HG03280 (cell line): ENCODE data around the gene CHD6.

ENCODE experiments used
- ATAC-seq: cut with Tn5 transposase; IDR thresholded peaks from one replicate; pipeline ENCODE4 v1.9.1; 2021; ENCODE audit warnings: mild to moderate bottlenecking, moderate library complexity; ENCODE audit not compliant: unreplicated experiment

Gene CHD6

DNA sequence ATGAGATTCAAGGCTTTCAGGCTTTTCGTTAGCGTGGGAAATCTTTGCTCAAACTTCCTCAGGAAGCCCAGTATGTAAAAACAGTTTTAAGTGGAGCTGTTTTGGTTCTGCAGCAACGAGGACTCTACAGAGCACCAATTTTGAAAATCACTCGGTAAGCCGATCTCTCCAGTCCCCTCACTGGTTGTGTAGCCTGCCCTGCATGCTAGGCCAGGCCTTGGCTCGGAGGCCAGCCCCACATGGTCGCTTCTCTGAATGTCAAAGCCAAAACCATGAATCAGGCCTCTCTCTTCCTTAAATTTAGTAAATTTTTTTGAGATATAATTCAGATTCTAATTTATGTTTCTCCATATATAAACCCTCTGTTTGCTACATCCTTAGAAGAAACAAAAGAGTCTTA is 108.0 kb downstream of the CHD6 start:
- no peak for ATAC-seq

DNA sequence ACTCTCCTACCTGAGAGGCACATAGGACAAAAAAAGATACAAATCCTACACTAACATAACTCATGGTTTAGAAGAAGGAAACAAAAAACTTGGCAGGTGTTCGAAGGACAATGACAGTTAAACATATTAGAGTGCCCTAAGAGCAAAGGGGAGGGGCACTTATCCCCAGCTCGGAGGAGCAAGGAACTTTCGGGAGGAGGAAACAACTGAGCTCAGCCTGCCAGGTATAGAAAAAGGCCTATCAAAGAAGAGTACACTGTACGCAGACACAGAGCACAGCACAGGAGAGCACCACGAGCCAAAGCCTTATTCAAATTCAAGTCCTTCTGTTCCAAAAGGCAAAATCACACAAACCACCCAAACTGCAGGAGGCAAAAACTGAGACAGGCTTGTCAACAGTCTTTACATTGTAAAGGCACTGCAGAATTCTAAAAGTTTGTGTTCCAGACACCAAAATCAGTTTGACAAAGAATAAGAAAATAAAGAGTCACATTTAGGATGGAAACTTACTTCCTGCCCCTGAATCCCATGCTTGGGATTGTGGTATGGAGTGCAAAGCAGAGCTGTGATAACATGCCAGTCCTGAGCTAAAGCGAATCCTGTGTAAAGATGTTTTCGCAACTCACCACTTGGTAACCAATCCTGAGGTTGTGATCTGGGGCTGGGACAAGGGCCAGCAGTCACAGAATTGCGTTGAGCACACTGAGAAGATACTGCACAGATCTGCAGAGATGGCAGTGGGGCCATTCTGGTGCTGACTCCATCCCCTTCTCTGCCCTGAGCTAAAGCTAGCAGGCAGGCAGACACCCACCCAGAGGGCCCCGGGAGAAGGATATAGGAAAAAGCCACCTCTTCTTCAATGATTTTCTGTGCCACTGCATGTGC is 108.6 kb downstream of the CHD6 start:
- no peak for ATAC-seq

DNA sequence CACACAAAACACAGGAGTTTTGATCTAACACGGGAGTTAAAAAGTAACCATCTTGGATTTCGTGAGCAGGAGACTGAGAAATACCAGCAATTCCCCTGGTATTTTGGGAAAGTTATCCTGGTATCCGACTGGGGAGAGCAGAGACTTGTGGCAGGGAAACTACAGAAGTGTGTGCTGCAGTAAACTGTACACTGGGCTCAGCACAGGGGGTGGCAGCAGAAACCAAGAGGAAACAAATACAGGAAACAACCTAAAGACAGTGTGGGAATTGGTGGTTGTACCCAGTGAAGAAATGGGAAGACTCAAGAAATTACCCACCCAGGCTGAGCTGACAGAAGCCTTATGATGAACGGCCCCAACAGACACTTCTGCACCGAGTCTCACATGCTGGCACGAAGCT is 109.8 kb downstream of the CHD6 start:
- no peak for ATAC-seq

DNA sequence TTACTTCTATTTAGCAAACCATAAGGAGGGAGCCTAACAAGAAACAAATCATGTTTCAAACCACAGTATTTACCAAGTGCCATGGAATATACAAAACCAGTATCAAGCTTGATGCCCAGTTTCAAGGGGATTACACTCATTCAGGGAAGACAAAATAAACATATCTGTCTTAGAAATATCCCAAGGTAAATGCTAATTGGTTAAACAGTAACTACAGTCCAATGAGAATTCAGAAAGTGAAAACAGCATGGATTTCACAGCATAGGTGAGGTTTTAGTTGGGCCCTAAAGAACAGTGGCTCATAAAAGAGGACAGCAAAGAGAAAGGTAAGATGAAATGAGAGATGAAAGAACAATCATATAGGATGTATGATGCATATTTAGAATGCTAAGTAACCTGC is 110.3 kb downstream of the CHD6 start:
- no peak for ATAC-seq

DNA sequence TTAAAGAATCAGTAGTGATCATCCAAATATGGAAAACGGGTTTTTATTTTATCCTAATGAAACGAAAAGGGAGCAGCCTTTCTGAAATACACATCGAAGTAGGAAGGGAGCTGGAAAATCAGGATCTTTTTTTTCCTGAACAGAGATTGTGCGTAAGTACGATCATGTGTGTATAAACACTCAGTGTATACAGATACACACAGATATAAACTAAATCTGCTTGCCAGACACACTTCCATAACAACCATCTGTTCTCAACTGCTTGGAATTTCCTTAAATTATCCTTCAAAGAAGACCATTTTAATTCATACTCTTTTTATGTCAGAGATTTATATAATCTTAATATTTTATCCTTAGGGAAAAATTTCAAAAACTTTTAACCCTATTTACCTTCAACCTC is 110.7 kb downstream of the CHD6 start:
- ATAC-seq = no peak

DNA sequence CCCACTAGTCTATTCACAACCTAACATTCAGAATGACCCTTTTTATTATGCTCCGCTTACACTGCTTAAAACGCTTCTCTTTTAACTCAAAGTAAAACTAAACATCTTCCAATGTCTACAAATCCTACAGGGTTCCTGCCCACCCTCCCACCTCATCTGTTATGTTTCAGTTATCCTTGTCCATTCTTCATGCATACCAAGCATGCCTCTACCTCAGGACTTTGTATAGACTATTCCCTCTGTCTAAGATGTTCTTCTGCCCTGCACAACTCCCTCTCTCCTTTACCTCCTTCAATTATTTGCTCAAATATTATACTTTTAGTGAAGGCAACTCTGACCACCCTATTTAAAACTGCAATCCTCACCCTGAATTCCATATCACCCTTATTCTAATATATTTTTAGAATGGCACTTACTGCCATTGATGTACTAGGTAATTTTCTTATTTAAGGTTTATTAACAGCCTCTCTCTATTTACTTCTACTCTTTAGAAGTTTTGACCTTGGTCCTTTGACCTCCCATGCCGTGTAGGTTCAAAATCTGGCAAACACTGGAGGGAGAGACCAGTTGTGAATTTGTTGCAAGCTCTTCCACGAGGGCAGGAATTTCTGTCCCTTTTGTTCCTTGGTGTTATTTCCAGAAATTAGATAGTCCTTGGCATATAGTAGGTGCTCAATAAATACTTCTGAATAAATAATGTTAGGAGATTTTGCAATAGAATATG is 111.8 kb downstream of the CHD6 start:
- no peak for ATAC-seq

DNA sequence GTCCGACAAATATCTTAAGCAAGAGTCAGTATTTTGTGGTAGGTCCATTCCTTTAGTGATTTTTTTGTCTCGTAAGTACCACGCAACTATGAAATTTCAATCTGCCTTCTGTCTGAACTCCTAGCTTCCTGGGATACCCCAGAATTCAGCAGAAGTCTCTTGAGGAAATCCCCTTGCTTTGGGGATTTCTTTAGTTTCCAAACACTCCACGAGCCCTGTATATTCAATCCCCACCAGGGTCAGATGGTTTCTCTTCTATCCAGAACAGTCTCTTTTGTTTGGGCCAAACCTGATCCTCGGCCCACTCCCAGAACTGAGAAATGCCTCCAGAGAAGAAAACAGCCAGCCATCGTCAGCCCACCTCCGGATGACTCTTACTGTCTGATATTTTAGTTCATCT is 113.0 kb downstream of the CHD6 start:
- ATAC-seq = no peak

DNA sequence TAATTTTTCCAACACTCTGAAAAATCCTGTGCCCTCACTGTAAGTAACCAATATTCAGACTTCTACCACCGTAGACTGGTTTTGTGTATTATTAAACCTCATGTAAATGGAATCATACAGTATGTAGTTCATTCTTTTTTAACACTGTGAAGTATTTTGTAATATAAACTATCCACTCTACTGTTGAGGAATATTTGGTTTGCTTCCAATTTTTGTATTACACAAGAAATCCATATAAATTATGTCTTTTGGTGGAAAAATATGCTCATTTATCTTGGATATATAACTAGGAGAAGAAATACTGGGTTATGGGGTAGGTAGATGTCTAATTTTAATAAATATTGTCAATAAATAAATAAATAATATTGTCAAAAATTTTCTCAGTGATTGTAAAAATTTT is 116.8 kb downstream of the CHD6 start:
- ATAC-seq = no peak

DNA sequence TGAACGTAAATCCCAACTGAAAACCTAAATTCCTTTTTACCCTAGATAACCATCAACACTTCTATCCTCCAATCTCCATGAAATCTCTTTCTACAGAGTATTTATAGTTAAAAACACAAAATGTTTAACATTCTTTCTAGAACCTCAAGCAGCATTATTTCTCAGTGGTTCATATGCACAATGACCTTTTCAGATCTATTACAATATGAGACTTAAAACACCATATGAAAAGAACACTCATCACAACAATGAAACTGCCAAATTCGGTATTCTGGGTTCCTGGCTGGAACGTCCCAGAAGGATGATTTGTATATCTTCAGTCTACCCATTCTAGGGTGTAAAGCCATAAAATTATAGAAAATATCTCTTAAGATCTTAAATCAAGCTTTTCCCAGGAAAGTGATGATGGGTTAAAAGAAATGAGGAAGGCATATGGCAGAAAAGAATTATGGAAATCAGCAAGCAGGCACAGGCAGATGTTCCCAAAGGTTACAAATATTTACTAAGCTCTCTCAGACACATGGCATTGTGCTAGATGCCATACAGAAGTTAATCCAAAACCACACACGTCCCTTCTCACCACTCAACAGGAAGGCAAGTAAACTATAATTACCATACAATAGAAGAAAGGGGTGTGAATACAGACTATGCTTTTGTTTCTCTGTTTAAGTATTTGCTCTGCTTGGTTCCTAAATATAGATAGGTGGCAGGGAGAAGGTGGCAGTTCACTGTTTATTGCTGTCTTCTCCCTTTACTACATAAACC is 118.0 kb downstream of the CHD6 start:
- ATAC-seq = no peak

DNA sequence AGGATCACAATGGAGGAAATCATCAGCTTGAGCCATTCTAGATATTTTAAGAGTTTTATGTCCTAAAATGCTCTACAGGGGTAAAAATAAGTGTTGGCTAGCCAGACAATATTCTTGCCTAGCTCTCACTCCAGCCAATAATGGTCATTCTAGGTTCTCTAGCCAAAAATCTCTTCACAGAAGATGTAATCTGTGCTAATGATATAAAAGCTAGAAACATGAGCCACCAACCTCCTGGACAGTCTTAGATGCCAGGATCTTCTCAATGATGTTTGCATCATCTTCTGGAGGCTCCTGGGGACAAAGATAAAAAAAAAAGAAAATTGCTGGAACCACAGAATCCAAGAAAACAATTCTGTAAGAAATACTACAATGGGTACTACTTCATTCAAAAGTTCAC is 119.1 kb downstream of the CHD6 start:
- ATAC-seq = no peak

DNA sequence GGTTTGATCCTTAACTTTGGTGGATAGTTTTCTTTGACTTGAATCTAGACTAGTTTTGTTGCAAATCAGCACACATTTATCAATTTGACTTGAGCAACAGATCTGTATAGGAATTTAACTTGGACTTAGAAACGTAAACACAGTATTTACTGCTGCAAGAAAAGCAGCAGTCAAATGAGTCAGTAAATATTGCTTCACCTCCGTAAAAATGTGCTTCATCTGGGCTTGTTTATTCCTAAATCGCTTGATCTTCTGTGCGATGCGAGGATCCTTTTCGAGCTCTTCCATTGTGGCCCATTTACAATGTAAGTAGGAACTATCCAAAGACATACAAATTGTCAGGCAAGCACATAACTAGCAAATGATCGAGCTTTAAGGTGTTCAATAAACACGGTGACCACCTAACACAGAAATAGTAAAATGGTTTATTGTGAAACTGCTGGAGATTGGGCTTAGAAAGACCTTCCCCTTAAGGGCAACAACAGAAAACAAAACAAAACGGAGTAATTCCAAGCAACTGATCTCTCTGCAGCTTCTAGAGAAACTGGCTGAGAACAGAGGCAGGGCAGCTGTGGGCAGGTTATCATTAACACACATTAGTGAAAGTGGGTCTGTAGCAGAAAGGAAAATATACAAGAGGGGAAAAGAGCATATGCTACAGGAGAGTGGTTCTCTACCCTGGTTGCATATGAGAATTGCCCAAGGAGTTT is 120.8 kb downstream of the CHD6 start:
- no peak for ATAC-seq

DNA sequence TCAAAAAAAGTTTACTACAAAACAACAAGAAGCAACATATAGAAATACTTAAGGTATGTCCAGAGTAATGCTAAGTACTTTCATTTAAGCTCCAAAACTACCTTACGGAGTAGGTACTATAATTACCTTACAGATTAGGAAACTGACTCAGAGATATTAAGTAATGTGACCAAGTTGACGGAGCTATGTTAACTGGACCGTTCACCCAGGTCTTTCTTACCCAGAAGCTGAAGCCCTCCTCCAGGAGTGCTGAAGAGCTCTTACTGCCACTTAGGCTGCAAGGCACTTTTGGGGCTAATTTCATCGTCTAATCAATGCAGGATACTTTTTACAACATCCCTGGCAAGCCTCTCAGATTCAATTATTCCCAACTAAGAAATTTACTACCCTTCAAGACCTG is 123.7 kb downstream of the CHD6 start:
- ATAC-seq = no peak

DNA sequence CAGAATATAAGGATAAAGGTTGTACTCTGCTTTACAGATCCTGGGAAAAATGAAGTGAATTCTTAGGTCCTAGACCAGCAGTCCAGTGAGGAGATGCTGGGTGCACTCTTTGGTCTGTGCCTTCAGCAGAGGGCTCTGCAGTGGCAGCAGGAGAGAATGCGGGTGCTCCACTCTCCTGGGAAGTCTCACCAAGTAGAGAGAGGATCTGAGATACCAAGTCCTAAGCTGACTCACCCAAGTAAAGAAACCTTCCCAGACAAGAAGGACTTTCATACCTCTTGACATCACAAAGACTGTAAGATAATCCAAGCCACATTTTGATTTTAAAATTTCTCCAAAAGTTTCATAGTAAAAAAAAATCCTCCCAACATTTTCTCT is 134.6 kb downstream of the CHD6 start:
- no peak for ATAC-seq

DNA sequence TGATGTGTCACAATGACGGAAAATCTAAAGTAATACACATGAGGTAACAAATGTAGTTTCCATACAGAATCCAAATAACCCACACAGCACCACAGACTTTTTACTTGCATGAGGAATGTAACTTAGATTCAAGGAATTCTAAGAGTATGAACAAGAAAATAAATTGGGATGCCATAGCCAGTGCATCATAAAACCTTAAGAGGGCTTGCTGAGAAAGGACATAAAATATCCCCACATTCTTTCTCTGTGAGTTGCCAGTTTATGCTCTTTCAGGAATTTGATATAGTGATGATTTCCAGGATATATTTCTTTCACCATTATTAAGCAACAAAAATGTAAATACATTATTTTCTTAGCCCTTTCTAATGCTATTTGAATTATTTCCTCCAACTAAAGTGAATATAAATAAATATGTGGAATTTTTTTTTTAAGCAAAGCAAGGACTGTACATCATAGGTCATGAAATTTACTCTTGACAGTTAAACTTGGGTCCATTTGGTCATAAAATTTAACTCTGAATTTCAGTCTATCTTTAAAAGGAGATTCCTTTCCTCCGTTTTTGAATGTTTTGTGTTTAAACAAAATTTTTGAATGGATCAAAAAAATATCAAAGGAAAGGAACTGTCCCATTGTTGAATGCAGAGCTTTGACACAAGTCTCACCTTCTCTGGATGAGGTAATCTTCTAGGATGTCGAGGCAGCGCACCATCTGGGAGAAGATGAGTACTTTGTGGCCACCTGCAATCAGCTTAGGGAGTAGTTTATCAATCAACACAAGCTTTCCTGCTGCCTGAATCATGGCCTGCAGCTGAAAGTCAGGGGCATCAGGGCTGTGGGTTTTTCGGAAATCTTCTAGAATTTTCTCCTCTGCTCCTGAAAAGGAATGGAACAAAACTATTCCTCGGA is 135.3 kb downstream of the CHD6 start:
- no peak for ATAC-seq

DNA sequence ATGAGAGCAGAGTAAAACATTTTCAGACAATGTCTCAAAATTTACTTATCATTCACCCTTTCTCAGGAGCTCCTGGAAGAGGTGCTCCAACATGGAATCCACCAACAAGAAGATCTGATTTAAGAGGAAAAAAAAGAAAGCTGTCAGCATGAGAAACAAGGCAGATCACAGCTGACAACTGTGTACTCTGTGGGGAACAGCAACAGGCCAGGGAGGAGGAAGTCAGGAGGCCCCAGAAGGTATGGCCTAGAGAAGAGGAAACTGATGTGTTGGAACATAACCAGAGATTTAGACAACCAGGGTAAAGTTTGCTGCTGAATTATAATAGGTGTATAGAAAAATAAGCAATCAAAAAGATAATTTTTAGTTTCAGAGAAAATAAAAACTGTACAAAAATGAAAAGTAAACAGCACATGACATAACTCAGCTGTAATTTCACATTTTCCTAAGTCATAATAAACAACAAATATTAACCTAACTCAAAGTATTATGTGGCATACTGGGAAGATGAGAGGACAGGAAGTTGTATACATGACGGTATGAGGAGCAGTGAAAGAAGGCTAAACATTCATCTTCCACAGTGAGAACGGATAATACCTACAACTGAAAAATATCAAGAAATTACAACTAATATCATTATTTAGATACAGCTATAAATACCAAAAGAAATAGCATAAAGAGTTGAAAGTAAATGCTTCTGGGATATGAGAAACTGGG is 138.0 kb downstream of the CHD6 start:
- no peak for ATAC-seq

DNA sequence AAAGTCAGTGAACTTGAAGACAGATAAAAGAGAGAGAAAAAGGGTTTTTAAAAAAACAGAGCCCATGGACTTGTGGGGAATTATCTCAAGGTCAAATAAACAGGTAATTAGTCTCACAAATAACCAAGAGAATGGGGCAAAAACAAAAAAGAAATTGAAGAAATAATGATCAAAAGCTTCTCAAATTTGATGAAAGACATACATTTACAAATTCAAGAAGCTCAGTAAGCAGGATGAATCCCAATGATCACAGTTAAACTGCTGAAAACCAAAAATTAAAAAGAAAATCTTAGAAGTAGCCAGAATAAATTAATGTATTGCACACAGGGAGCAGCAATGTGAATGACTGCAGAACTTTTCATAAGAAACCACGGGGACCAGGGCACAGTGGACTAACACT is 139.1 kb downstream of the CHD6 start:
- ATAC-seq = no peak

DNA sequence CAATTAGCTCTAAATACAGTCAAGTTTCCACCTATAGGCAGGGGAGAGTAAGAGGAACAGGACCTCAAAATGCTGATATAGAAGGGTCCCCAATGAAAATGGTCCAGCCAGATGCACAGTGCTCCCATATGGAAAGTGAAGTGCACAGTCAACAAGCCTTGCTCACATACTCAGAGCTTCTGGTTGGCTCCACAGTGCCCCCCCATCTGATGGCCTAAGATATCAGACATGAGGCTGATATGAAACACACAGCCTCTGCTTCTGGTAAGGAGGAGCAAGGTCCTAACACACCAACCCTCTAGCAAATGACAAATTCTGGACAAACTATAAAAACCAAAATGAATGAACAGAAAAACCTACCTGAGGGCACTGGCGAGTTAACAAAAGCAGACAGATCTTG is 140.2 kb downstream of the CHD6 start:
- no peak for ATAC-seq

DNA sequence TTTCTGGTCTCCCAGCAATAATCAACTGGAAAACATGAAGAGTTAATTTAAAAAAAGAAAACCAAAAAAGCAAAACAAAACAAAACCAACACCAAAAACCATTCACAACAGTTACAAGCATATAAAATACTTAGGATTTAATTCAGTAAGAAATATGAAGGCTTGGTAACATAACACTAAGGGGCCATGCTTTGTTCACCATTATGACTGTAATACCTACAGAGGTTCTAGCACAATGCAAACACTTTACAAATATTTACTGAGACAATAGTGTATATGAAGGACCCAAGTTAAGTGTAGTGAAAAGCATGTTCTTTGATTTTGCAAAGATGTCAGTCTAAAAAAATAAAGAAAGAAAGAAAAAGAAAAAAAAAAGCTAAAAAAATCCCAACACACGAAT is 141.7 kb downstream of the CHD6 start:
- ATAC-seq = no peak

DNA sequence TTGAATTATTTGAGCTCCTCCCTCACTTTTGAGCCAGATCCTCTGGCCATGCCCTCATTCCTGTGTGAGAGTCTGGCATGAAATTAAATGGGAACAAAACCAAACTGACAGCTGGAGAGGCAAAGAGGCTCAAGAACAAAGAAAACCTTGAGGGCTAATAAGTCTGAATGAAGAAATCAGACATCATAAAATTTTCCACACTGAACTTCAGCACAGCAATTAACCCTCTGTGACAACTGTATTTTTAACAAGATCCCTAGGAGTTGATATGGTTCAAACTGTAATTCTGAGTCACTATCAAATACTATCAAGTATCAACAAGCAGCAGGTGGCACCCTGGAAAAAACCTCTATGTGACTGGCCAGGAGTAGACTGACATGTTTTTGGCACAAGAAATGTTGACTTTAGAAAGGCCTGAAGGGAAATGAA is 142.2 kb downstream of the CHD6 start:
- no peak for ATAC-seq
